NT2/D1 (cell line): ENCODE results near the gene NOTCH2.

Source experiments
- YY1 ChIP-seq: IDR thresholded peaks from 2 replicates; pipeline ENCODE4 v1.6.1; 2011; ENCODE audit not compliant: insufficient read length, insufficient read depth
- ZNF274 ChIP-seq: IDR thresholded peaks from 2 replicates; pipeline ENCODE4 v1.6.1; 2011; ENCODE audit warnings: mild to moderate bottlenecking, low read depth, low read length

GRCh38 chr1:119915517-119915916, 153.9 kb downstream of the NOTCH2 start:
- no peak for TF ChIP-seq ZNF274
- TF ChIP-seq YY1, result no peak
